Measurements from ENCODE around the gene SPAG4. TPM values are rescaled to one million over a fixed set of nuclear protein-coding genes. Genes with fewer than 3 reads are reported as not detected.

SPAG4 gene
- total and polyA plus RNA-seq, 8 donors: 32.2 to 65.9 (median 38.2) TPM

DNA sequence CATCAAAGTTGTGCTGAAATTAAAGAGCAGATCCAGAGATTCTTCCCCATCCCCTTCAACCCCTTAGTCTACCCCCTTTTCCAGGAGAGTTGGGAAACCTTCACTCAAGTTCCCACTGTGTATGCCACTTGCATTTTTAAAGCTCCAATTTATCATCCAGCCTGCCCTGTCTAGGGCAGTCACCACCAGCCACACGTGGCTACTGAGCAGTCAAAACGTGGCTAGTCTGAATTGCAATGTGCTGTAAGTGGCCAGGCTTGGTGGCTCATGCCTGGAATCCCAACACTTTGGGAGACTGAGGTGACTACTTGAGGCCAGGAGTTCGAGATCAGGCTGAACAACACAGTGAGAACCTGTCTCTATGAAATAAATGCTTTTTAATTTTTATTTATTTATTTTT, 38.8 kb upstream of the SPAG4 start:
- ATAC-seq: no peak
- no peak for DNase-seq
- H3K27ac ChIP-seq: no peak overlapping the region
- intact Hi-C loops (cut with DNase I): no loop called here
- TF ChIP-seq, protein P1, sequence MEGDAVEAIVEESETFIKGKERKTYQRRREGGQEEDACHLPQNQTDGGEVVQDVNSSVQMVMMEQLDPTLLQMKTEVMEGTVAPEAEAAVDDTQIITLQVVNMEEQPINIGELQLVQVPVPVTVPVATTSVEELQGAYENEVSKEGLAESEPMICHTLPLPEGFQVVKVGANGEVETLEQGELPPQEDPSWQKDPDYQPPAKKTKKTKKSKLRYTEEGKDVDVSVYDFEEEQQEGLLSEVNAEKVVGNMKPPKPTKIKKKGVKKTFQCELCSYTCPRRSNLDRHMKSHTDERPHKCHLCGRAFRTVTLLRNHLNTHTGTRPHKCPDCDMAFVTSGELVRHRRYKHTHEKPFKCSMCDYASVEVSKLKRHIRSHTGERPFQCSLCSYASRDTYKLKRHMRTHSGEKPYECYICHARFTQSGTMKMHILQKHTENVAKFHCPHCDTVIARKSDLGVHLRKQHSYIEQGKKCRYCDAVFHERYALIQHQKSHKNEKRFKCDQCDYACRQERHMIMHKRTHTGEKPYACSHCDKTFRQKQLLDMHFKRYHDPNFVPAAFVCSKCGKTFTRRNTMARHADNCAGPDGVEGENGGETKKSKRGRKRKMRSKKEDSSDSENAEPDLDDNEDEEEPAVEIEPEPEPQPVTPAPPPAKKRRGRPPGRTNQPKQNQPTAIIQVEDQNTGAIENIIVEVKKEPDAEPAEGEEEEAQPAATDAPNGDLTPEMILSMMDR (IDR thresholded peaks at IDR 0.05): no peak
- no peaks in the 10 kb centered on the region for H3K27me3 ChIP-seq
- H3K36me3 ChIP-seq: no peaks in the 10 kb centered on the region
- 39 to 50% methylated on average over 3 of the region's 3 CpGs for WGBS, 2 donors
- no peak for FAIRE-seq
- no peak overlapping the region for H3K4me3 ChIP-seq
- no peaks in the 10 kb centered on the region for H3K9me3 ChIP-seq
- no peaks in the 10 kb centered on the region for H3K4me1 ChIP-seq

DNA sequence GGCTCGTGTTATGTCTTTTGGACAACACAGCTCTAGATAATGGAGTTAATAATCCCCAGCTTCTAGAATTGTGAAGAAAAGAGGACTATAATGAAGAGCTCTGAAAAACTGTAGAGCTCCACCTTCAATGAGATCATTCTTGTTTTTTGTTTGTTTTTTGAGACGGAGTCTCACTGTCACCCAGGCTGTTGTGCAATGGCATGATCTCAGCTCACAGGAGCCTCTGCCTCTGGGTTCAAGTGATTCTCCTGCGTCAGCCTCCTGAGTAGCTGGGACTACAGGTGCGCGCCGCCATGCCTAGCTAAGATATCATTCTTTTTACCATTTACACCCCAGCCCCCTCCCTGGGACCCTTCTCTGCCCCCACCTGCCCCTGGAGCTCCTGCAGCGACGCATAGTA, 37.2 kb upstream of the SPAG4 start:
- Histone ChIP-seq H3K4me3 (no peak overlapping the region), H3K27ac (no peak overlapping the region), H3K4me1 (no peaks in the 10 kb centered on the region), H3K36me3 (no peaks in the 10 kb centered on the region), H3K27me3 (no peaks in the 10 kb centered on the region), H3K9me3 (no peaks in the 10 kb centered on the region)
- TF ChIP-seq, protein P1 (IDR thresholded peaks at IDR 0.05): no peak
- 81 to 86% methylated on average over 8 of the region's 8 CpGs for WGBS, 2 donors
- no peak for FAIRE-seq
- intact Hi-C loops (cut with DNase I): no loop called here
- peak in 1 of 6 donors; percentile 30 for DNase-seq
- no peak for ATAC-seq

DNA sequence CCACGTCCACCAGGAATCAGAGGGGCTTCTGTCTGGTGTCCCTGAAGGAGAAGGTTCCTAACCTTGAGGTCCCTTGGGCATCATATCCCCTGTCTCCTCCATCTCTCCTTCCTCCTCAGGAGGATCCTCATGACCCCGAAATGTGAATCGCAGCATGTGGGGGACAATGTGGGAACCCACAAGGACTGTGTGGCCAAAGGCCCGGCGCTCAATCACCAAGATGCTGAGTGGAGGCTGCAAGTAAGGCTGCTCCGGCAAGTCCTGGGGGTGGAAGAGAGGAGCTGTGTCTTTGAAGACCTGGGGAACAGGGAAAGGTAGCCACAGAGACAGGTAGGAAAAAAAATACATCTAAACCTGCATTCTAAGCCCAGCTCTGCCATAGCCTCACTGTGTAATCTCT, 36.4 kb upstream of the SPAG4 start:
- intact Hi-C loops (cut with DNase I): no loop called here
- TF ChIP-seq, protein P1 (IDR thresholded peaks at IDR 0.05): no peak
- no peaks in the 10 kb centered on the region for H3K4me1 ChIP-seq
- no peaks in the 10 kb centered on the region for H3K9me3 ChIP-seq
- peak in 1 of 6 donors; percentile 24 for DNase-seq
- no peak overlapping the region for H3K4me3 ChIP-seq
- no peaks in the 10 kb centered on the region for H3K27me3 ChIP-seq
- 89 to 93% methylated on average over 6 of the region's 6 CpGs for WGBS, 2 donors
- no peak overlapping the region for H3K27ac ChIP-seq
- FAIRE-seq: no peak
- H3K36me3 ChIP-seq: no peaks in the 10 kb centered on the region
- ATAC-seq: no peak

DNA sequence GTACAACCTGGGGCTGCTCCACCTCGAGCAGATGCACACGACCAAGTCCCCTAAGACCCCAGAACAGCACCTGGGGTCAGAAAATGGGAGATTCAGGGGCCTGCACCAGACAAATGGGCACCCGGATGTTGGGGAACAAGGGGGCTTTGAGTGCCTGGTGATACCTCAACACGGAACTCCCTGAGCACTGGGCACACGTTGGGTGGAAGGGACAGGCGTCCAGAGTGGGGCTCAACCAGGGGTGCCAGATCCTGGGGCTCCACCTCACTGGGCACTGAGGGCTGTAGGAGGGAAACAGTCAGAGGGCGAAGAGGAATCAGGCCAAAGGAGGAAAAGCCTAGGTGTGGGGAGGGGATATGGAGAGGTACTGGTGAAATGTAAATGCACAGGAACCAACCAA, 33.5 kb upstream of the SPAG4 start:
- intact Hi-C loops (cut with DNase I): no loop called here
- no peaks in the 10 kb centered on the region for H3K9me3 ChIP-seq
- FAIRE-seq (no peak), DNase-seq (peak in 1 of 6 donors; percentile 18), ATAC-seq (no peak)
- 77 to 85% methylated on average over 7 of the region's 7 CpGs for WGBS, 2 donors
- no peaks in the 10 kb centered on the region for H3K36me3 ChIP-seq
- no peaks in the 10 kb centered on the region for H3K27me3 ChIP-seq
- TF ChIP-seq, protein P1 (IDR thresholded peaks at IDR 0.05): no peak
- H3K27ac ChIP-seq: no peak overlapping the region
- H3K4me1 ChIP-seq: no peaks in the 10 kb centered on the region
- H3K4me3 ChIP-seq: no peak overlapping the region

DNA sequence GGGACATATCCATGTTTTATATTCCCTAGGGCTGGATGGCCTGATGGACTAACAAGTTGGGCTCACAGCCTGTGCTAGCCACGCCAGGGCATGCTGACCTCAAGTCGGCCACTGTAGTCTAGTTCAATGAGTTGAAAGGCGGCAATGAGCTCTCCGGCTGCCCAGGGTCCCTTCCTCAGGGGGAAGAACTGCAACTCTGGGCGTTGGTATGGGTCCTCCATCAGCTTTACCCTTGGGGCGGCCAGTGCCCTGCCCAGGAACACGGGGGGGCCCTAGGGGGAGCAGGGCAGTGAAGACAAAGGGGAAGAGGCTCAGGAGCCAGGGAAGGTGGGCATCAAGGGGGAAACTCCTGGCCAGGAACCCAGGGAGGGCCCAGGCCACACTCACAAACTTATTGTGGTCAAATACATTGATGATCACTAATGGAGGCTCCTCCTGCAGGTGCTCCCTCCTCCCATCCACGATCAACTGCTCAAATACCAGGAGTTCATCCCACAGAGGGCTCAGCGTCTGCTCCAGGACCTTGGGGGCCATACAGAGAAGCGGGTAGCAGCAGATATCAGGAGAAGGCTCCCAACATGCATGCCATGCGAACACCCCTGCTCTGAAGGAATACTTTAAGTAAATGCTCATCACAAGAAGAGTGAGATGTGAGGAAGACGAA, 32.8 kb upstream of the SPAG4 start:
- FAIRE-seq (no peak), DNase-seq (peak in 1 of 6 donors; percentile 30), ATAC-seq (no peak)
- Histone ChIP-seq H3K4me1 (no peaks in the 10 kb centered on the region), H3K36me3 (no peaks in the 10 kb centered on the region), H3K27ac (no peak overlapping the region), H3K9me3 (no peaks in the 10 kb centered on the region), H3K4me3 (no peak overlapping the region), H3K27me3 (no peaks in the 10 kb centered on the region)
- intact Hi-C loops (cut with DNase I): no loop called here
- 82 to 86% methylated on average over 12 of the region's 12 CpGs for WGBS, 2 donors
- TF ChIP-seq, protein P1 (IDR thresholded peaks at IDR 0.05): no peak
